HG03457 (cell line): ENCODE data around the gene TRABD2B.

Experiments
- ATAC-seq: cut with Tn5 transposase; IDR thresholded peaks from one replicate; pipeline ENCODE4 v1.9.1; 2021; ENCODE audit warnings: moderate number of reproducible peaks; ENCODE audit not compliant: unreplicated experiment

TRABD2B gene

DNA sequence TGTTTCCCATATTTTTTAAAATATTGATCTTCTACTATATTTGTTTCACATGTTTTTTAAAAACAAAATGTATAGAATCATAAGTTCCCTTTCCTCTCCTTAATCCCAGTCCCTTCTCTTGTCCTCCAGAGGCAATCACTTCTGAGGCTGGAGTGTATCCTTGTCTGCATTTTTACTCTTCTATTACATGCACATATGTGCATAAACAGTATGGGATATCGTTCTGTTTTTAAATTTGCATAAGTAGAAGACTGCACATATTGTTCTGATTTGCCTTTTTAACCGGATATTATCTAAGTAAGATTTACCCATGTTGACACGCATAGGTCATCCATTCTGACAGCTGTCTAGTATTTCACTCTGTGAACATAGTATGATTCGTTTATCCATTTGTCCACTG, 142.0 kb downstream of the TRABD2B start:
- no peak for ATAC-seq

DNA sequence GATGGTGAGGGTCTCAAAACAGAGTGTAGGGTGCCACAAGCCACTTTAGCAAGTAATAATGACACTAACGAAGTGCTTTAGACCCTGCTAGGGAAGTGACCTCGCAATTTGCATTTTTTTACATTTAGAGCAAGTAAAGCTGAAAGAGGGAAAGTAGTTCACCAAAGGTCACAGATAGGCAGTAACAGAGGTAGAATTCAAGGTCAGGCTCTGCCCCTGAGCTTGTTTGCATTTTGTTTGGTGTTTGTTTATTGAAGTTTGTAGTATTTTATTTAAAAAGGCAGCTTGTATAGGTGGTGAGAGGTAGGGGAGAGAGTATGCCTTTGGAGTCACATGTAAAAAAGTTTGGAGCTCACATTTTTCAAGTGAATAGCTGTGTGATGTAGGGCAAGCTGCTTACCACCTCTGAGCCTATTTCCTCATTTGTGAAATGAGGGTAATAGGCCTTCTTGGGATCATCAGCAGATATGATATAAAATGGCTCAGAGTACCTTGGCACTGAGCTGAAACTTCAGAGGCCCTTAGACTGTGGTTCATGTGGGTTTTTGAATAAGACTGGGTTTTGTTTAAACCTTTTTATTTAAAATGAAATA, 142.5 kb downstream of the TRABD2B start:
- ATAC-seq, result no peak

DNA sequence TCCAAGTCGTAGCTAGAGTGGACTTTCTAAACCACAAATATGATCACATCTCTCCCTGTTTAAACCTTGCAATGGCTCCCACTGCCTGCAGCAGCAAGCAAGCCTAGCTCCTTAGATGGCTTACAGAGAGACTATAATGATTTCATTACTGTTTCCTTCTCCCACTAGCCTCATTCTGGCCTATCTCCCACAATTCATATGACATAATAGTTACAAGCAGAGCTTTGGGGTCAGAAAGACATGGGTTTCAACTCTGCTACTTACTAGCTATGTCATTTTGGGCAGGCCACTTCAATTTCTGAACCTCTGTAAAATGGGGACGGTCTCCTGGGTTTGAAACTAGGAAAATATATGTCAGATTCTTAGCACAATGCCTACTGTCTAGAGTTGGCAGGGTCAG, 143.3 kb downstream of the TRABD2B start:
- ATAC-seq, result no peak

DNA sequence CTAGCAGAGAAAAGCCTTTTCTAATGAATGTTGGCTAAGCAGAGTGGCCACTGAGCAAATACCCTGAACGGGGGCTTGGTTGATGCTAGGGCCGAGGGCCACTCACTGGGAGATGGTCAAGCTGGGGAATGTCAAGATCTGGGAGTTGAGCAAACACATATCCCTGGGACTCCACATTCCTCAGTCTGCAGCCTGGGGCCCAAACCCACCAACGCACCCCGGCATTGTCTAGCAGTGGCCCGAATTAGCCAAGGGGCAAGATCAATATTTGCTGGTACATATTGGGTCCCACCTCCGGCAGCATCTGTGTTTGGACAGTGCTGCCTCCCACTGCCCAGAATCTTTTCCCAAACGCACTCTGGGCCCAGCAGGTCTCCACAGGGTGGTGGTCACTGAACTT, 144.1 kb downstream of the TRABD2B start:
- ATAC-seq, result no peak

DNA sequence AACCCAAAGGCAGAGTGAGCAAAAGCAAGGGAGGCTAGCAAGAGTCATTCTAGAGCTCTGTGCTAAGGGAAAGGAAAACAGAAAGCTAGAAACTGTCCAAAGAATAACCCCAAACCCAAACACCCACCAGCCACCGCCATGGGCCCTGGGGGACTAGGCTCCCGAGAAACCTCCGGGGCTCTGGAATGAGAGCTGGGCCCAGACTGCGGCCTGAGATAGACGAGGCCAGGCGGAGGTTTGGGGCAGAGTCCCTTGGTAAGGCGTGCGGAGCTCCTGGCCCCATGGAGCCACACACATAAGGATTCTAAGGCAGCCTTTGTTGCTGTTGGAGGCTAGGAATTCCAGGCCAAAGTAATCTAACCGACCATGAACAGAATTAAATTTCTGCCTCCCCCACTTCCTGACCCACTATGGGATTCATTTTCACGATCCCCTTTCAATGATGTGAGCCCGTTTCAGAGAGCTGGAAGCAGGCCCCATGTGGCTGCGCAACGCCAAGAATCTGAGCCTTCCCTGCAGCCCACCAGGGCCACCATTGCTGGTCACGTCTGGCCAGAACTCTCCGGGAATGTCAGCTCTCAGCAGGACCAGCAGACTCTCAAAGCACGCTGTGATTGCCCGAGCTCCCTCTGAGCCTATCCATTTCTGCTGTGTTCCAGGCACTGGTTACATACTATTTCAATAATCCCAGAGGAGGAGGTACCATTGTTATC, 145.0 kb downstream of the TRABD2B start:
- no peak for ATAC-seq

DNA sequence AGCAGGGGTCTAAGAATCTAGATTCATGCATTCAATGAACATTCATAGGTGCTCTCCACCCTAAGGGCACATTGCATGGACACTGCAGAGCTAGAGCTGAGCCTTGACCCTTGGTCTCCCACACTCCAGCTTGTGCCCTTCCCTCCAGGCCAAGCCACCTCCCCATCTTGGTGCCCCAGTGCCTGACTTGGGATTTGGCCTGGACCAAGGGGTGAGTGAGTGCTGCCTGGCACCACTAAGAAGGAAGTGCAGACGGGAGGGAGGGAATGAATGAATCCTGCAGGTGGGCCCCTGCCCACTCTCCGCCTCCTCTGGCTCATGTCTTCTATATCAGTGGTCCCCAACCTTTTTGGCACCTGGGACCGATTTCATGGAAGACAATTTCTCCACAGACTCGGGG, 146.7 kb downstream of the TRABD2B start:
- ATAC-seq, result no peak

DNA sequence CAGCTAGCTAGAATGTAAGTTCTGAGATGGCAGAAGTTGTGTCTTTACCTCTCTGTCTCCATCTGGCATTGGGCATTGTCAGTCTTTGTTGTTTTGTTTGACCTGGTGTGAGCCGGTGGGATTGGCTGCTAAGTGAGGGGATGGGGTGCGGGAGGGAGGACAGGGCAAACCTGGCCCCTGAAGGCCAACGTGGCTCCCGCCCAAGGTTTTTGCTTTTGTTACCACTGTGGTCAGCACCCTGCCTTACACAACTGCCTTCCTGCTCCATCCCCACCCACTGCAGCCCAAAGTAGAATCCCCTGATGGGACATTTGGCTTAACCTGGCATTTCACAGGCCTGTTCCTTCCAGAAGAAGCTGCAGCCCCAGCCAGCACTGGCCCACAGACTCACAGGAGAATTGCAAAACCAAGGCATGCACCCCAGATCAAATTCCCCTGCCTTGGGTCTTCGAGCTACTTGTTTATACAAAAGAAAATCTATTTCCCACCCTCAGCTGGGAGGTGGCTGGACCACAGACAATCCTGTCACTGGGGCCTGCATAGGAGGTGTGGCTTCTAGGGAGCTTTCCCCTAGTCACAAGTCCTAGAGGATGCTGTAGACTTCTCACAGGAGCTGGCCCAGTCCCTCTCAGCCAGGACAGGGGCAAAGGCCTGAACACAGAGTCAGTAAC, 147.5 kb downstream of the TRABD2B start:
- no peak for ATAC-seq

DNA sequence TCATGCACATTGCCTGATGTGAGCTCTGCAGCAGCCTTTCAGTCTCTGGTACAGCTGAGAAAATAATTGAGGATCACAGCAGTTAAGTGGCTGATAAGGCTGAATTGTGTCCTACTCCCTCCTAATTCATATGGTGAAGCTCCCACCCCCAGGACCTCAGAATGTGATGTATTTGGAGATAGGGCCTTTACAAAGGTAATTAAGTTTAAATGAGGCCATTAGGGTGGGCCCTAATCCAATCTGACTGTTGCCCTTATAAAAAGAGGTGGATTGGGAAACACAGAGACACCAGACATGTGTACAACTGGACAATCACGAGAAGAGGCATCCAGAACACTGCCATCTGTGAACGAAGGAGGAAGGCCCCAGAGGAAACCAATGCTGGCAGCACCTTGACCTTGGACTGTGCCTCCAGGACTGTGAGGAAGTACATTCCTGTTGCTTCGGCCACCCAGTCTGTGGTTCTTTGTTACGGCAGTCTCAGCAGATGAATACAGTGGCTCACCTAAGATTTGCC, 148.1 kb downstream of the TRABD2B start:
- no peak for ATAC-seq

DNA sequence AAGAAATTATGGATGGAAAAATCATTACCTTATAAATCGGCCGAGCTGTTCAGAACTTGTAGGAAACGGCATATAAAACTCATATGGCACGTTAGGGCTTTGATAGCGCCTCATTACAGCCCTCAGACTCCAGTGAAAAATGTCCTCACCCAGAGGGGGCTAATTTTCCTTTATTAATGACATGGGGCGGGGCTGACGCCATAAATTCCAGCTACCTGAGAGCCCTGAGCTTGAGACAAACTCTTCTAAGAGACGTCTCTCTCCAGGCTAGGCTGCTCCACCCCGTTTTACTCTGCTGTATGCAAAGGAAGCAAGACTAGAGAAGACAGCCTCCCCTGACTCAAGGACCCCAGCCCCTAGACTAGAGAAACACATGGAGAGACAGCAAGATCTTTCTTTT, 149.4 kb downstream of the TRABD2B start:
- no peak for ATAC-seq

DNA sequence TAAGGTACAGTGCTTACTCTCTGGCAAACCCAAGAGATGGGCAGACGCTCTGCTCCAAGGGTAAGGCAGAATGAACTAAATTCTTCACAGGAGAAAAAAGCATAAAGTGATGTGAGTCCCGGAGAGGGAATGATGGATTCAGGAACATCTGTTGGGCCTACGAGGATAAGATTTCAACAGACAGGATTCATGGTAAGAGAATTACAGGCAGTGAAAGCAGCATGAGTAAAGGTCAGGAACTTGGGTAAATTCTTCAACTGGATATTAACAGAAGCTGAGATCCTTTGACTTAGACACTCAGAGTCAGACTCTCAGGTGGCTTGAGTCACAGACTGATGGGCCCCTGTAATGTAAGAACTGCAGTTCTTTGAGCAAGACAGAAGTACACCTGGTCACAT, 152.6 kb downstream of the TRABD2B start:
- ATAC-seq, result no peak

DNA sequence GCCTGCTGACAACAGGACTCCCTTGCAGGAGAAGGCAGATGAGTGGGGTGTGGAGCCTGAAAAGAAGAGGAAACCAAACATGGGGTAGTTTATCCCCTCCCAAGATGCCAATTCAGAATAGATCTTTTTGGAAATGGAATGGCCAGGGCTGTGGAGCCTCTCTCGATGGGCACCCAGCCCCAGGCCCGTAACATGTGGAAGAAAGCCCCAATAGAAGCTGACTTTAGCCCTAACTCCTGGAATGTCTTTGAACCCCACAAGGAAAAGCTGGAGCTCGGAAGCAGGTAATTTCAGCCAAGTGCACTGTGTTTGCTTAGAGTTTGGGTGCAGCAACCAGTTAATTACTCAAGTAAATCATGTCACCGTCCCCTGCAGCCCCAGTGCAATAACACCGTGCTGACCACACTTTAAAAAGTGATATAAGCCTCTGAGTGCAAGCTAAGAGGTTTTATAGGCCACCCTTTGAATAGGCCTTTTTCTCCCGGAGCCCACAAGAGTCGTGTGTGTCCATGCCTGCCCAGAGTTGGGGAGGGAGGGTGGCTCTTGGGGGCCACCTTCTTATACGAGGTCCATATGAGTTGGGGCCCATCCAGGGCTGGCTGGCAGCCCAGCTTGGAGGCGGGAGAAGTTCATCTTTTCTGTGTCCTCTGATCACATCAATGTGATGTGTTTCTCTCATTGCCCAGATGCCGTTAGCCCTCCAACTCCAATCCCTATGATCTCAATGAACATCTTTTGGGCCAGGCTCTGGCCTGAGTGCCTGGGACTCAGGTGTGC, 153.2 kb downstream of the TRABD2B start:
- ATAC-seq, result no peak

DNA sequence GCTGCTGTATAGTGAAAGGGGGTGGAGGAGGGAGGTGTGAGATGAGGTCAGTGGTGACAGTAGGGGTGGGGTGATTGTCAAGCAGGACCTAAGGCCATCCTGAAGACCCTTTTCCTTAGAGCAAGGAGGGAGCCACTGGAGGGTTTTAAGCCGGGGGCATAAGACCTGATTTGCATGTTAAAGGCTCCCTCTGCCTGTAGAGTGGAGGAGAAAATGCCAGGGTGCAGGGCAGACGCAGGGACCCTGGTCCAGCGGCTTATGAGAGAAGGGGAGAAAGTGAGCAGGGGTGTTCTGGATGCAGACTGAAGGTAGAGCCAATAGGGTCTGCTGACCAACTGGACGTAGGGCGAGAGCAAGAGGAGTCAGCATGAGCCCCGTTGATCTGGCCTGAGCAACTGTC, 154.1 kb downstream of the TRABD2B start:
- ATAC-seq, result no peak

DNA sequence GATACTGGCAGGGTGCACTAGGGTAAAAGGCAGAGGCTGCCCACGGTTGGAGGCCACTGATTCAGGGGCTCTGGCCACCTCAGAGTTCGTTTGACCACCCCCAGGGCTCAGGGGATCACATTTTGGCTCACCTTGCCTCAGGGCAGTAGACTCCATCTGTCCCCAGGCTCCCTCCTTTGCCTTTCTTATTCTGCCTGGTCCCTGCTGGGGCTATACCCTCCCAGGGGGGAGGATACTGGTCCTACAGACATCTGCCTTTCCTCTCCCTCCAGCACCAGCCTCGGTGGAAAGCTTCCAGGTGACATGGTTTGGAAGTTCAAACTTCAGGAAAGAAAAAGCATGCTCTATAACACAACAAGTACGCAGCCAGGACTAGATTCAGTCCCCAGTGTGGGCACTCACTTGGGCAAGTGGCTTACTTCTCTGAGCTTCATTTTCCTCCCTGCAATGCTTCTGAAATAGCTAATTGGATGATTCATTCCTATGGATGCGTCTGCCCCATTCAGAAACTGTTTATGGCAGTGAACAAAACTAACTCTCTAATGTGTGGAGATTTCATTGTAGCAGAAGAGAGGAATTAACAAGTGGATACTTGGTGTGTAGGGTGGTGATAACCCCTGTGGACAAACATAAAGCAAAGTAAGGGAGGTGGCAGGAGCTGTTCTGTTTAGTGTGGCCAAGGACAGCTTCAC, 154.8 kb downstream of the TRABD2B start:
- ATAC-seq, result no peak

DNA sequence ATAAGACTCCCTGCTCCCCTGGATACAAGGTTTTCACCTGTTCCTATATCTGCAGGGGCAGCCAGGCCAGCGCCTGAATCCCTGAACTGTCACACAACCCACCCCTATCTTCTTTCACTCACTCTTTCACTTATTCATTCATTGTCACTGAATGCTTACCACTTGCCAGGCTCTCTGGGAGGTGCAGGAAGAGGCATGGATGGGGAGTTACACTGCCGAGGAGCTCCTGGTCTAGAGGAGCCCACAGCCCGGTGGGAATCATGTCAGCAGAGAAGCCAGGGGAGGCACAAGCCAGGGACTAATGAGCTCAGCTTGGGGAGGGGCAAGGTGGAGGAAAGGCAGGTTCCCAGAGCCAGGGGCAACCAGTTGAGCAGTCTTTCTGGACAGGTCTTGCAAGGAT, 155.8 kb downstream of the TRABD2B start:
- ATAC-seq, result no peak

DNA sequence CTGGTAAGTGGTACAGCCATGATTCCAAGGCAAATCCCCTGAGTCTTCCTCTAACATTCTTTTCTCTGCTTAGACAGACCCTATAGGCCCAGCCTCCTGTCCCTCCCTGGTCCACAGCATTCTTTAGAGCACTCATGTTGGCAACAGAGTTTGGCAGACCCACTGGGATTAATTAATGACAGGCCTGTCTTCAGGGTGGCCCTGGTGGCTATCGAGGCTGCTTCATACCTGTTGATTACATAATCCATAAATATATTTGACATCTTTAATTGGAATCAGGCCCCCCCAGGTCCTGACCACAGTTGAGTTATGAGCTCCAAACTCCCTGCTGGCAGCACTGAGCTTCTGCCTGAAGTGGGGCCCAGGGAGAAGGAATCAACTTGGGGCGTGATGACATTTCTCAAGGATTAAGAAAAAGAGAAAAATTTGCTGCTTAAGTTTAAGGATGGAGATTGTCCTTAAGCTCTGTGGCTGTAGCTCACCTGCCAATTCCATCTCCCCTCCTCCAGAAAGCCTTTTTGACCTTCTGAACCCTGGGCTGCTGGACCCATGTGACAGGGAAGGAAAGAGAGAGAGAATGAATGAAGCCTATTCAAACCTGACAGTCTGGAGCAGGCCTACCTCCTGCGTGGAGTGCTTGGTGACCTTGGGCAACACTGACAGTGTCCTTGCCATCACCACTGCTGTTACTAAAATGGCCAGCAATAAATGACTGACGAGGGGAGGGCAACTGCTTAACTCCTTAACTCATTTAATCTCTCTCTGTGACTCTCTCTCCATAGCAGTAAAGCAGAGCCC, 156.6 kb downstream of the TRABD2B start:
- ATAC-seq, result no peak

DNA sequence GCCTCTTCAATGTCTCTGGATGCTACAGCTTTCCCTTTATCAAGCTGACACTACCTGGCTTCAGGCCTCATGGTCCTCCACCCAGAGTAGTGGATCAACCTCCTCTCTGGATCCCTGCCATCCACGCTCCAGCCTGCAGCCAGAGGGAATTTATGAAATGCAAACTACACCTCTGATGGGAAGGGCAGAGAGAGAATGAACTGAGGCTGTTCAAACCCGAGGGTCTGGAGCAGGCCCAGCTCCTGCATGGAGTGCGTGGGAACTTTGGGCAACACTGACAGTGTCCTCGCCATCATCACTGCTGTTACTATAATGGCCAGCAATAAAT, 157.8 kb downstream of the TRABD2B start:
- ATAC-seq, result no peak

DNA sequence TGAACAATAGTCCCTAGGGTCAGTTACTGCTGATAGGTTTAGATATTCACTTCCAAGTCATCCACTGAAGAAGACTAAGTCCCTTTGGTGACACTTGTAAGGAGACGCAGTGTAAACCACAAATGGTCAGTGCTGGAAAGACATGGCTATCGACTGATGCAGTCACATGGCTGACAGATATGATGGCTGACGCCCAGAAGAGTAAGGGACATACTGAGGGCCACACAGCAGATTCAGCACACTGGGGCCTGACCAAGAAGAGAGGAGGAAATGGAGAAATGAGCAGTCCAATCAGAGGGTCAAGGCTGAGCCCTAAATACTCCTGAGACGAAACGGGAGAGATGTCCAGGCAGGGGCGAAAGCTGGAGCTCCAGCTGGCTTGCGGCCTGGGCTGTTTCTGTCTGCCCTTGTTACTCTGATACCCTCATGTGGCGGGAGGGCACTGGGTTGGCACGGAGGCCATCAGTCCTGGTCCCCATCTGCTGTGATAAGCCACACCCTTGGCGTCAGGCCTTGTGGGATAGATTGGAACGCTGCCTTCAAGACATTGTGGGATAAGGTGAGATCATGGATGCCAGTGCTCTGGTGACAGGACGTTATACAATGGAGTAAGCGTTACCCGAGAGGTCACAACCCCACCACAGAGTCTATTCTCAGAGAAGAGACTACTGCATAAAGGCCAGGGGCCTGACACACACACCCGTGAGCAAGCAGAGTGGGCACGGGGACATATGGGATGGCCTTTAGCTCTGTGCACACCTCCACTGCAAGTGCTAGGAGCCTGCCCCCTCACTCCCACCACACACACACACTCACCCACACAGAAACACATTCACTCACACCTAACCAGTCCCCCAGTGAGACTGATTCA, 158.4 kb downstream of the TRABD2B start:
- no peak for ATAC-seq

DNA sequence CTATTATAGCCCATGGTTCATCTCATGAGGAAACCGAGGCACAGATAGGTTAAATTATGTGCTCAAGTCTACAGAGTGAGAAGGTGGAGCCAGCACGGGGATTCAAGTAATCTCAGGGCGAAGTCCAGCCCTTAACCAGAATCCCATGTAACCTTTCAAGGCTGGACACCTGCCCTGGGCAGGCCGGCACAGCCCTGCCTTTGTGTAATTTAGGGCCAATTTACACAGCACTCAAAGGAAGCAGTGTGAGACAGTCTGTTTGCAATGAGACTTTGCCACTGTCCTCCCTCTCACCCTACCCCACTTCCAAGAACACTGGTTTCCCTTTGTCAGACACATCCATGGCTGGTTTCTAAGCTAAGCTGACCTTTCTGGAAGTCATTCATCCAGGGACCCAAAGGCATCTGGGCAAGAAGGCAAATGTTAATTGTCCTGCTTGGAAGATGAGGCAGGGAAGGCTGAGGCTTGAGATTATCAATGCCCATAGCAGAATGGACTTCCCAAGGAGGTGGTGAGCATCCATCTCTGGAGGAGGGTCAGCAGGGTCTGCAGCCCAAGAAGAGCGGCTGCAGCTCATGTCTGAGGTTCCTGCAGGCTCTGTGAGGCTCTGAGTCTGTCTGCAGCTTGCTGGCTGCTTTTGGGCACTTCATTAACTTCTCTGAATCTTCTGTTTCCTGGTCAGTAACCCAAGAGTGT, 159.2 kb downstream of the TRABD2B start:
- no peak for ATAC-seq
